GM18858 (cell line): Measurements from ENCODE around the gene VCL.
"Not testable (repeated sequence)": the region's sequence is repeated elsewhere in the genome, so short reads cannot be mapped to it uniquely, and the experiment has no call there.

ENCODE experiments used
- ATAC-seq: cut with Tn5 transposase; IDR thresholded peaks from one replicate; pipeline ENCODE4 v1.9.1; 2021; ENCODE audit not compliant: unreplicated experiment

VCL gene

GRCh38 chr10:74035303-74035702 is 37.4 kb downstream of the VCL start:
- ATAC-seq: no peak

DNA sequence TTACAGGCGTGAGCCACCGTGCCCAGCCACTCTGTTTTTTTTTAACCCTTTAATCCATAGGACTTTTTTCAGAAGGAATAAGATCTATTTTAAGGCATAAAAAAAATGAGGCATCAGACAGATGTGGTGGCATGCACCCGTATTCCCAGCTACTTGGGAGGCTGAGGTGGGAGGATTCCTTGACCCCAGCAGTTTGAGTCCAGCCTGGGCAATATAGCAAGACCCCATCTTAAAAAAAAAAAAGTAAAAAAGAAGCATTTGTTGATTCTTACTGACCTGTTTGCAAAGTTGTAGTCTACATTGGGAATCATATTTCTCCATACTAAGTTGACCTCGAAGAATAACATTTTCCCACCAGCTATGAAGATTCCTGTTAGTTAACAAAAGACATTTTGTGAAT is 38.6 kb downstream of the VCL start:
- ATAC-seq: no peak

DNA sequence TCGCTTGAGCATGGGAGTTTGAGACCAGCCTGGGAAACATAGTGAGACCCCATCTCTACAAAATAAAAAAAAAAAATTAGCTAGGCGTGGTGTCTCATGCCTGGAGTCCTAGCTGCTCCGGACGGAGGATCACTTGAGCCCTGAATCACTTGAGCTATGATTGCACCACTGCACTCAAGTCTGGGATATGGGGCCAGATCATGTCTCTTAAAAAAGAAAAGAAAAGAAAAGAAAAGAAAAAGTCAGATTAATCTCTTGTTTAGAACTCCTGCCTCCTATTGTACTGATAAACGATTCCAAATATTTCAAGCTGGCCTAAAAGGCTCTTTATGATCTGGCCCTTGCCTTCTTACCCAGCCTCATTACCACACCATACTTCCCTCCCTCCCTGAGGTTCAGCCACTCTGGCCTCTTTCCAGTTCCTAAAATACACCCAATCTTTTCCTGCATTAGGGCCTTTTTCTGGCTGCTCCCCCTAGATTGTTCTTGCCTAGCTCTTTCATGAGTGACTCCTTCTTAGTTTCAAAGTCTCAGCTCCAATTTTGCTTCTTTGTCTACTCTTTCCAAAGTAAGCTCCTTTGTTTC is 41.7 kb downstream of the VCL start:
- no peak for ATAC-seq

DNA sequence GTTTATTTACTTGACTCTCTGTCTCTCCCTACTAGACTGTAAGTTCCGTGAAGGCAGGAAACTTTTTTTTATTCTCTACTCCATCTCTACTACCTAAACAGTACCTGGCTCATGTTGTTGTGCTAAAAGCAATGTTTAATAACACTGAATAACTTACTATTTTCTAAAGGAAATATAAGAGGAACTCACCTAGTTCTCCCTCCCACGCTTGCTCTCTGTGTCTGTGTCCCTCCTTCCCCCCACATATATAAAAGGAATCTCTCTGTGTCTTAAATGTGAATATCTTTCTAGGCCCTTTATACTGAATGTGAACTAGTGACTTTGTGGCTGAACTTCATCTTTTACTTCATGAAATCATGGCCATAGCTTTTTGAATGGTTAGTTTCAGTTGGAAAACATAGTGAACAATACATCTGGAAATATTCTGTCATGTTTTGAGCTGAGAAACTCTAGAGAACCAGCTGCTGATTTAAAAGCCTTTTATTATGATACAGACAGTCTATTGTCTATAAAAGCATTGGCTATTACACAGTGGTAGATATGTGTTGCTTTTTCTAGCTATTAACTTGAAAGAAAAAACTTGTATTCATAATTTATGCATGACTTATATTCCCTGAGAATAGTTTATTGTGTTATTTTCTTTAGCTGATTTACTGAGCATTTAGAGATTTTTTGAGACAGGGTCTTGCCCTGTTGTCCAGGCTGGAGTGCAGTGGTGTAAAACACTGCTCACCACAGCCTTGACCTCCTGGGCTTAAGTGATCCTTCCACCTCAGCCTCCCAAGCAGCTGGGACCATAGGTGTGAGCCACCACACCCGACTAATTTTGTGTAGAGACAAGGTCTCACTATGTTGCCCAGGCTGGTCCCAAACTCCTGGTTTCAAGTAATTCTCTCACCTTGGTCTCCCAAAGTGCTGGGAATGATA is 42.5 kb downstream of the VCL start:
- ATAC-seq: no peak

DNA sequence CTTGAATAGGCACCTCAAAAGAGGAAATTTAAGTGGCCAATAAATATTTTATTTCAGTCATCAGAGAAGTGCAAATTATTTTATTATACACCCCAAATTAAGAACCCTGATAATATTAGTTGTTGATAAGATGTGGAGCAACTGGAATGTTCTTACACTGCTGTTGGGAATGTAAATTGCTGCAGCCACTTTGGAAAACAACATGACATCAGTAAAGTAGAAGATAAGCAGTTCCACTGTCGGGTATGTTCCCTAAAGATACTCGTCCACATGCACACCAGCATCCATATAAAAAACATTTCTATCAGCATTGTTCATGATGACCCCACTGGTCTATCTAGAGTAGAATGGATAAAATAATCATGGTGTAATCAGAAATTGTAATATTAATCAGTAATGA is 46.5 kb downstream of the VCL start:
- ATAC-seq: no peak

DNA sequence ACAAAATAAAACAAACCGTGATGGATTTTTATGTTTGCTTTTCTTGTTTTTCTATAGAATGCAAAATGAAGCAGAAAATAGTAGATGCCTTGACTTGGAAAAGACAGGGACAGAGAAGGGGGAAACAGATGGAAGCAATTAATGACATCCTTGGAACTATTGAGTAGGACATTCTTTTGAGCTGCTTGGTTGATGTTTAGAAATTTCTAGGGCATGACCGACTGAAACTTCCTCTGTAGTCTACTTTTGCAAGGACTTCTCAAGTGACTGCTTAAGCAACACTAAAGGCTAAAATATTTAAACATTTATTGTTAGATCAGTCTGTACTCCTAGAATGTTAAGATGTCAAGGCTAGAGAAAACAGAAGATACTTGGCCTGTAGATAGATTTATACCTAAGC is 49.4 kb downstream of the VCL start:
- ATAC-seq: no peak

DNA sequence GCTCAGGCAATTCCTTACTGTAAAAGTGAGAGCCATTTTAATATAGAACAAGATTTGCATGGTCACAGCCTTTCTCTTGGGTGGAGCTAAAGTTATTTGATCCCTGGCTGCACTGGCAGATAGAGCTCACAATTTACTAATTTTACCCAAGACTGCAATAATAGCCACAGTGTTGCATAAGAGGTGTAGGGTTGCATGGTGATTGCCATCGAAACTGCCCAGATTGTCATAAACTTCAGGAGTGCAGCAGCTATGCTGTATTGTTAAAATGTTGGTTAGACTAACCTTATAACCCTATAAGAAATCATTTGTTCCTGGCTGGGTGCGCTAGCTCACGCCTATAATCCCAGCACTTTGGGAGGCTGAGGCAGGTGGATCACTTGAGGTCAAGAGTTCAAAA is 50.0 kb downstream of the VCL start:
- no peak for ATAC-seq

DNA sequence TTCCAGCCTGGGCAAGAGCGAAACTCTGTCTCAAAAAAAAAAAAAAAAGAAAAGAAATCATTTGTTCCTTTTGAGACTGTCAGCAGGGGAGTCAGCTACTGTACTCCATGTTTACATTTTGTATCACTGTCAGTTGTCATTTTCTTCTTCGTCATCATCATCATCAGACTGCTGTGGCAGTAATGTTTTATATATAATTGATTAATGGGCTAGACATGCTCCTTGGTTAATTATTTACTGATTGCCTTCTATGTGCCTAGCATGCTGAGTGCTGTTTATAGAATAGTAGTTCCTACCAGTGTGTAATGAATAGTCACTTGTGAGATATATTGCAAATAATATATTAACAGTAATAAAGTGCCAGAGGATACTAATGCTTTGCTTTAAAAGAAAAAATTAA is 50.5 kb downstream of the VCL start:
- no peak for ATAC-seq

DNA sequence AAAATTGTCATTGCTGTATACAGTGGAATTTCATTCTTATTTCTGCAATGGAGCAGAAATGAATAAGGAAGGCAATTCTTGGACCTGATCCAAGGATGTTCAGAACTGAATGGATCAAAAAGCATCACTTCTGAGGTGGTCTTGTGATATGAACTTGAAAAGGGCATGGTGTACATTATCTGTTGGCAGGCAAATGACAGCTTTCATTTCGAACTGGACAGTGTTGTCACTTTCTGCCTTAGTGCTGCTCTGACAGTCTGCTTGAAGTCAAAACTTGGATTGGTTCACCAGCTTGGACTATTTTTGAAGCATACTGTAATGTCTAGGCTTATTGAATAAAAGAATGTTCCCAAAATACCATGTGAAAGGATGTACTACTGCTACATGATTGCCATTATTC is 52.0 kb downstream of the VCL start:
- ATAC-seq: no peak

DNA sequence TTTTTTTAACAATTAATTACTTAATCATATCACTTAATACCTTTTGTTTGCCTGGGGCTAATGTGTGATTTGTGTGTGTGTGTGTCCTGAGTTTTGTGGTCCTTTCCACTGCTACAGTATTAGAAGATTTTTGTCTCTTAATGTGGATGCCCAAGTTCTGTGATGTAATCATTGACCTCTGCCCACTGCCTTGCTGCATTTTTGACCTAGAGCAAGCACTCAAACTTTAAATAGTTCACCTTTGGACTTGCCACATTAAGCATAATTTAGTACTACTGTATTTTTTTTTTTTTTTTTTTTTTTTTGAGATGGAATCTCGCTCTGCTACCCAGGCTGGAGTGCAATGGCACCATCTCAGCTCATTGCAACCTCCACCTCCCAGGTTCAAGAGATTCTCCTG is 52.7 kb downstream of the VCL start:
- ATAC-seq: no peak

DNA sequence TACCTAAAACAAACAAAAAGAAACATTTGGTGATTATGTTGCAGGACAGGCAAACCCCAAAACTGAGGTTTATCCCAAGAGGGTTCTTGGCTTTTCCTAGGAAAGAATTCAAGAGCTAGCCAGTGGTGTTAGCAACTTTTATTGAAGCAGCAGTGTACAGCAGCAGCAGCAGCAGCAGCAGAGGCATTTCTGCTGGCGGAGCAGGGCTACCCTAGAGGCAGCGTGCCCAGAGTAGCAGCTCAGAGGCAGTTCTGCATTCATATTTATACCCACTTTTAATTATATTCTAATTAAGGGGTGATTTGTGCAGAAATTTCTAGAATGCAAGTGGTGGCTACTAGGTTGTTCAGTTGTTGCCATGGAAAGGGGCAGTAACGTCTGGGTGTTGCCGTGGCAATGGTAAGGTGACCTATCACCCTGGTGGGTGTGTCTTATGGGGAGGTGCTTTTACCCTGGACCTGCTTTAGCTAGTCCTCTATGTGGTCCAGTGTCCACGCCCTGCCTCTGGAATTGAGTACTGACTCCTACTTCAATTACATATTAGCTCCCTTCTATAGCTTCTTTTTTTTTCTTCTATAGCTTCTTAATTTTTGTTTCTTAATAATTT is 53.9 kb downstream of the VCL start:
- ATAC-seq: no peak

DNA sequence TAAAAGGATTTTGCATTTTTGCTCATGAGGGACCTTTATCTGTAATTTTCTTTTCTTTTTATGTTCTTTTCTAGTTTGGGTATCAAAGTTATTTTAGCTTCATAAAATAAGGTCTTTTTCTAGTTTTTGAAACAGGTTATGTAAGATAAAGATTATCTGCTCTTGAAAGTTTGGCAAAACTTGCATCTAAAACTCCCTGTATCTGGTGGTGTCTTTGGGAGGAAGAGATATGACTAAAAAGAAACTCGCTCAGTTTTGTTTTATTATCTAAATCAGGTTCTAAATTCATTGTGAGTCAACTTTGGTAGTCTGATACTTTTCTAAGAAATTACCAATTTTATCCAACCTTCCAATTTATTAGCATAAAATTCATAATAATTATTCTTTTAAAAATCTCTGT is 55.1 kb downstream of the VCL start:
- ATAC-seq: no peak

DNA sequence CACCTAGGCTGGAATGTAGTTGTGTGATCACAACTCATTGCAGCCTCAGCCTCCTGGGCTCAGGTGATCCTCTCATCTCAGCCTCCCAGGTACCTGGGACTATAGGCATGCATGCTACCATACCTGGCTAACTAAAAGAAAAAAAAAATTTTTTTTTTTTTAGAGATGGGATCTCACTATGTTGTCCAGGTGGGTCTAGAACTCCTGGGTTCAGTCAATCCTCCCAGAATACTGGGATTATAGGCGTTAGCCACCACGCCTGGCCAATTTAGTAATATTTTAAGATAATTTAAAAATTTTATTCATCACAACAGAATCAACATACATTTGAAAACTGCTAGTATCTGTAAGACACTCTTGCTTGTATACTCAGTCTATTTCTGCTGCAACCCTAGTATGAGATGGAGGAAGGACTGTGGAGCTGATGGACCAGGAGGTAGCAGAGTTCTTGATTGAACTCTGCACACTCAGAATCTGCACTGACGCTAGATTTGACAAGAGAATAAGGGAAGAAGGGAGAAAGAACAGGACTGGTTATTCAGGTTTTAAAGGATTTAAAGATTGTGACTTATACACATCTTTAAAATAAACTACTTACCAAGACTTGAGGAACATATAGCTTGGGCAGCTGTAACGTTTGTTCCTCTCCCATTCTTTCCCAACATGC is 57.6 kb downstream of the VCL start:
- no peak for ATAC-seq

DNA sequence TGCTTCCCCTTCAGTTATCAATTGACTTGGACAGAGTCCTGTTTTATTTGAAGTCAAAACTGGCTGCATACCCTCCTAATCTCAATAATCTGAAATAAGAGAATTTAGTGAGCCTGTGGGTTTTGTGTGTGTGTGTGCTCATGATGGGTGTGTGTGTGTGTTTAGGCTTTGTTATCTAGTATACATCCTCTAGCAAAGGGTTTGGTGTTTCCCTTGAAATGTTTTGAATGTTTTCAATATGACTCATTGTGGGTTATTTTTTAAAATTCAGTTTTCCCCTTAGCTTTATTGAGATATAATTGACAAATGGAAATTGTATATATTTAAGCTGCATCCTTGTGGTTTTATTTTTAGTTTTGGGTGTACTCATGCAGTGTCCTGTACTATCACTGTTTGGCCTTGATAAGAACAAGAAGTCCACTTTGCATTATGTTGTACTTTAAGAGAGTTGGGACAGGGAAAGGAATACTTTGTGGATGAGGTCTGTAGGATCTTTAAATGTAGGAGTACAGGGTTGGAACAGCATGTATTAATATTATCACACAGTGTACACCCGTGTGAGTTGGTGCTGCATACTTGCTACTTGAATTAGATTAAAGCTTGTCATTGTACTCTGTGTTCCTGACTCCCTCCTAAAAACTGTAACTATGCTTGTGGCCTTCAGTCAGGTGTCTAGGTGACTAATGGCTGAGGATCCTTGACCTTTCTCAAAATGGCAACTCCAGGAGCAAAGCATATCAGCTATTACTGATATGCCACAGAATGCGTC is 58.3 kb downstream of the VCL start:
- ATAC-seq: peak; percentile 49

DNA sequence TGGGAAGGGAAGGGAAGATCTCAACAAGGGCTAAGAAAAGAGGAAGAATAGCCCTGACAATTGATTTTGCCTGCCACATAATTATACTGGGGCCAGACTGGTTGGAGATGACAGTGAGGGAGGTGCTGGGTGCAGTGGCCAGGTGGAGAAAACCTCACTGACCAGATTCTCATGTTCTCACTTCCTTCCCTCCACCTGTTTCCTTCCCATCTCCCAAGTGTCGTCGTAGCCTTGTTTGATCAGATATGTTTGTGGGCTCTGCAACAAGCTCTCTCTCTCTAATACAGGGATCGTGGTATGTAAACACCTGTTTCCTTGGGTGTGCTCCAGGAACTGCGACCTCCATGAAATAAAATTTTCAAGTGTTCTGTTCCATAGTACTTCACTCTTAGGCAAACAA is 60.2 kb downstream of the VCL start:
- ATAC-seq: no peak

DNA sequence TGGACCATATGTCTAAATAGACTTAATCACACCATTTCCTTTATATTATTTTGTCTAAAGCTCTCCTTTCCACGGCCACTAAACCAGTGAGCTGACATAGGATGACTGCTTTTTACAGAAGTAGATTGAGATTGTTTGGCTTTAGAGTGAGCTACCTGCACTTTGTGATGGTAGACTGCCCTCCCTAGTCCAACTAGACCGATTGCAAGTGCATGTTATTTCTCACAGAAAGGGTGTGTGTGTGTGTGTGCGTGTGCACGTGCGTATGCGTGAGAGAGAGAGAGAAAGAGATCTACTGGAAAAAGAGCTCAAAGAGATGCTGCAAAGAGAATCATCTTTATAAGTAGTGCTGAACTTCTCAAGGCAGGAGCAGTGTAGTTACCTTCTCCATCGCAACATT is 60.7 kb downstream of the VCL start:
- no peak for ATAC-seq

- ATAC-seq: no peak
These were observed 63.2 kb downstream of the VCL start for GRCh38 chr10:74061104-74061503.

DNA sequence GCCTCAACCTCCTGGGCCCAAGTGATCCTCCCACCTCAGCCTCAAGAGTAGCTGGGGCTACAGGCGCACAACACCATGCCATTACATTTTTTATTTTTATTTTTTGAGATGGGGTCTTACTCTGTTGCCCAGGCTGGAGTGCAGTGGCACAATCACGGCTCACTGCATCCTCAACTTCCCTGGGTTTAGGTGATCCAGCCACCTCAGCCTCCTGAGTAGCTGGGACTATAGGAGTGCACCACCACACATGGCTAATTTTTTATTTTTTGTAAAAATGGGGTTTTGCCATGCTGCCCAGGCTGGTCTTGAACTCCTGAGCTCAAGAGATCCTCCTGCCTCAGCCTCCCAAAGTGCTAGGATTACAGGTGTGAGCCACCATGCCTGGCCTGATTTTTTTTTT is 64.1 kb downstream of the VCL start:
- not testable (repeated sequence) for ATAC-seq

GRCh38 chr10:74063256-74063655 is 65.3 kb downstream of the VCL start:
- ATAC-seq: no peak

DNA sequence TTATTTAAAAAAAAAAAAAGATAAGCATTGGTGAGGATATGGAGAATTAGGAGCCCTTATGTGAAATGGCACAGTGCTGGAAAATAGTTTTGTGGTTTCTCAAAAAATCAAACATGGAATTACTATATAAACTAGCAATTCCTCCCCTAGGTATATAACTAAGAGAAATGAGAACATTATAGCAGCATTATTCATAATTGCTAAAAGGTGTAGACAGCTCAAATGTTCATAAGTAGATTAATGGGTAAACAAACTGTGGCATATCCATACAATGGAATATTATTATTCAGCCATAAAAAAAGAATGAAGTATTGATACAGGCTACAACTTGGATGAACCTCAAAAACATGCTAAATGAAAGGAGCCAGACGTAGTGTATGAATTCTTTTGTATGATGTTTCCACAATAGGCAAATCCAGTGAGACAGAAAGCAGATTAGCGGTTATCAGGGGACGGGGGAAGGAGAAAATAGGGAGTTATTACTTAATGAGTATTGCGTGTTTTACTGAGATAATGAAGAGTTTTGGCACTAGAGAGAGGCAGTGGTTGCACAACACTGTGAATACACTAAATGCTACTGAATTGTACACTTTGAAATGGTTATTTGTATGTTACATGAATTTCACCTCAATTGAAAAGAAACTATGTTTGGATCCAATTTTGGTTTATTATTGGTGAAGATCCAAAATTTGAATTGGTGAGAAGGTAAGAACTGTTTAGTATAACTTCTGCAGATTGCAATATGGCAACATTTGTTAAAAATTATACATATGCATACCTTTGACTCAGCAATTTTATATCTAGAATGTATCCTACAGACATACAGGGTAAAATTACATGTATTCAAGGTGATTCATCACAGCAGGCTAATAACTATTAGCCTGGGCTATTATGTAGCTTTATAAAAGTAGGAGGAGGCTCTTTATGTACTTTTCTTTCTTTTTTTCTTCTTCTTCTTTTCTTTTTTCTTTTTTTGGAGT is 69.7 kb downstream of the VCL start:
- ATAC-seq: no peak
